PFSK-1 (cell line): ENCODE results near the gene KIAA1549.

Experiments
- FOXP2 ChIP-seq: optimal IDR thresholded peaks from 2 replicates; pipeline ENCODE3; 2011; ENCODE audit warnings: borderline replicate concordance, control low read depth, inconsistent platforms; ENCODE audit not compliant: insufficient read depth; ENCODE audit errors: extremely low read length, extremely low read depth
- POLR2AphosphoS5 ChIP-seq: IDR thresholded peaks from 2 replicates; pipeline ENCODE4 v1.6.1; 2012; ENCODE audit warnings: low read depth, mild to moderate bottlenecking, control low read depth, low read length, moderate library complexity
- SIN3A ChIP-seq: IDR thresholded peaks from 2 replicates; pipeline ENCODE4 v1.6.1; 2012; ENCODE audit warnings: mild to moderate bottlenecking, low read length, moderate library complexity, borderline replicate concordance; ENCODE audit not compliant: insufficient read depth
- TAF1 ChIP-seq: IDR thresholded peaks from 2 replicates; pipeline ENCODE4 v1.6.1; 2012; ENCODE audit warnings: low read length, control low read depth, borderline replicate concordance; ENCODE audit not compliant: insufficient read depth
- TF ChIP-seq, protein P1 (sequence below), 2 experiments: IDR thresholded peaks; 2 replicates each; pipeline versions ENCODE4 v1.6.1 to v1.8.0; 2011 to 2012; ENCODE audit warnings: low read depth in 2 of 2, low read length in 2 of 2, control low read depth in 1 of 2, inconsistent platforms in 1 of 2, mild to moderate bottlenecking in 1 of 2, moderate library complexity in 1 of 2; ENCODE audit not compliant: insufficient read depth in 1 of 2

Gene KIAA1549

DNA sequence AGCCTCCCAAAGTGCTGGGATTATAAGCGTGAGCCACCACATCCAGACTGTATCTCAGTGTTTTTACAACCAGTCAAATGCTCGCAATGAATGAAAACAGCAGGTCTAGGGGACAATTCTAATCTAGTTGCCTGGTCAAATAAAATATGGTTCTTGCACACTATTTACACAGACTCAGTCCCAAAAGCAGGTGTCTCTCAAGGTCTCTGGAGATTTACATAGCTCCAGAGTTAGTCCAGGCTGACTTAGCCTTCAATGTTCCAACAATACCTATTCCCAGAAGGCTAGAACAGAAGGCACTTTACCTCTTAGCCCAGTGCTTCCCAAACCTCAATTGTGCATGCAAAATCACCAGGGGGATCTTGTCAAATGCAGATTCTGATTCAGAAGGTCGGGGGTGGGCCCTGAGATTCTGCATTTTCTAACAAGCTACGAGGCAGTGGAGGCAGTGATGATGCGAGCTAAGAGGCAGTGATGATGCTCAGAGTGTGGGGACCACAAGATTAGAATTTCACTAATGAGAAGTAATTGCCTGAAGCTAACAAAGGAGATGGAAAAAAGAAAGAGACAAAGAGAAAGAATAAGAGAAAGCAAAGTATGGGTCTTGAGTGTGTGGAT, 6.4 kb downstream of the KIAA1549 start:
- TF ChIP-seq SIN3A = no peak
- no peak for TF ChIP-seq POLR2AphosphoS5
- no peak for TF ChIP-seq TAF1
- TF ChIP-seq, protein P1, sequence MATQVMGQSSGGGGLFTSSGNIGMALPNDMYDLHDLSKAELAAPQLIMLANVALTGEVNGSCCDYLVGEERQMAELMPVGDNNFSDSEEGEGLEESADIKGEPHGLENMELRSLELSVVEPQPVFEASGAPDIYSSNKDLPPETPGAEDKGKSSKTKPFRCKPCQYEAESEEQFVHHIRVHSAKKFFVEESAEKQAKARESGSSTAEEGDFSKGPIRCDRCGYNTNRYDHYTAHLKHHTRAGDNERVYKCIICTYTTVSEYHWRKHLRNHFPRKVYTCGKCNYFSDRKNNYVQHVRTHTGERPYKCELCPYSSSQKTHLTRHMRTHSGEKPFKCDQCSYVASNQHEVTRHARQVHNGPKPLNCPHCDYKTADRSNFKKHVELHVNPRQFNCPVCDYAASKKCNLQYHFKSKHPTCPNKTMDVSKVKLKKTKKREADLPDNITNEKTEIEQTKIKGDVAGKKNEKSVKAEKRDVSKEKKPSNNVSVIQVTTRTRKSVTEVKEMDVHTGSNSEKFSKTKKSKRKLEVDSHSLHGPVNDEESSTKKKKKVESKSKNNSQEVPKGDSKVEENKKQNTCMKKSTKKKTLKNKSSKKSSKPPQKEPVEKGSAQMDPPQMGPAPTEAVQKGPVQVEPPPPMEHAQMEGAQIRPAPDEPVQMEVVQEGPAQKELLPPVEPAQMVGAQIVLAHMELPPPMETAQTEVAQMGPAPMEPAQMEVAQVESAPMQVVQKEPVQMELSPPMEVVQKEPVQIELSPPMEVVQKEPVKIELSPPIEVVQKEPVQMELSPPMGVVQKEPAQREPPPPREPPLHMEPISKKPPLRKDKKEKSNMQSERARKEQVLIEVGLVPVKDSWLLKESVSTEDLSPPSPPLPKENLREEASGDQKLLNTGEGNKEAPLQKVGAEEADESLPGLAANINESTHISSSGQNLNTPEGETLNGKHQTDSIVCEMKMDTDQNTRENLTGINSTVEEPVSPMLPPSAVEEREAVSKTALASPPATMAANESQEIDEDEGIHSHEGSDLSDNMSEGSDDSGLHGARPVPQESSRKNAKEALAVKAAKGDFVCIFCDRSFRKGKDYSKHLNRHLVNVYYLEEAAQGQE (IDR thresholded peaks at IDR 0.05; ENCODE audit: insufficient read depth in 1 of 2, low read depth in 2 of 2, low read length in 2 of 2) = no peak
- no peak for TF ChIP-seq FOXP2

DNA sequence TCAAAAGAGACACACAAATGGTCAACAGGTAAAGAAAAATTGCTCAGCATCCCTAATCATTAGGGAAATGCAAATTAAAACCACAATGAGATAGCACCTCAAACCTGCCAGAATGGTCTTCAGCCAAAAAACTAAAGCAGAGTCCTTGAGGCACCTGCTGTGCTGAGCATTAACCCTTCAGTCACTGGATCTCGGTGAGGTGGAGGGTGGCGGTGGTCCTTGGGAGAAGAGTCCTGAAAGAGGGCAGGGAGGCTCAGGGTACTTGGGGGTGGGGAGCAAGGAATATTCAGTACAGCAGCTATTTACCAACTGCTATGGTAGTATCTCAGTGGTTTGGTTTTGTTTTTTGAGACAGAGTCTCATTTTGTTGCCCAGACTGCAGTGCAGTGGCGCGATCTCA, 7.1 kb downstream of the KIAA1549 start:
- TF ChIP-seq TAF1 = no peak
- no peak for TF ChIP-seq FOXP2
- no peak for TF ChIP-seq SIN3A
- TF ChIP-seq, protein P1 (IDR thresholded peaks at IDR 0.05; ENCODE audit: insufficient read depth in 1 of 2, low read depth in 2 of 2, low read length in 2 of 2) = no peak
- TF ChIP-seq POLR2AphosphoS5 = no peak

DNA sequence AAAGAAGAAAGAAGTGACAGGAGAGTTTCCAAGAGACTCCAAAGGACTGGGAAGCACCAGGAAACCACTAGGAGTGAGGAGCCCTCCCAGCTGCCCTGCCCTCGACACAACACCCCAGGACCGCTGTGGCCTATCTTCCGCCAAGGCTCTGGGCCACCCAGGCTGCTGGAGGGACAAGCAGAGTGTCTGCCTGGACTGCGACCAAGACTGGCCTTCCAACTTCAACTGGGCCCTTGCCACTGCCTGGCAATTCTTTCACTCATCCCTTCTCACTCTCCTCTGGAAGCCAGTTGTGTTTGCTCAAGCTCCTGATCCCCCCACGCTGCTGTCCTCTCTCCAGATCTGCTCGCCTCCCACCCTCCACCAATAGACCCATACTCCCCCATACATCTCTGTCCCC, 10.2 kb downstream of the KIAA1549 start:
- TF ChIP-seq FOXP2 = no peak

DNA sequence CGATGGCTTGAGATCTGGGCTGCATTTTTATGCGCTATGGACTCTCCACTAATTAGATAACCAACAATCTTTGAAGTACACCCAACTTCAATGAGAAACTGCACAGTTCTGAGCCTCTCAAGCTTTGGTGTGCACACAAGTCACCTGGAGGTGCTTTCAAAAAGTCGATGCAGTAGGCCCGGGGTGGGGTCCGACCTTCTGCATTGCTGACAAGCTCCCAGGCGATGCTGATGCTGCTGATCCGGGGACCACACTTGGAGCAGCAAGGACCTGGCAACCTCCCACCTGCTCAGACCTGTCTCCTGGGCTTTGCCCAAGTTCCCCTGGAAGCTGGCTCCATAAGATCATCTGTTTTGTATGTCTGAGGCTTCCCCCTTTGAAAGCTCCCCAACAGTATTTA, 10.7 kb downstream of the KIAA1549 start:
- TF ChIP-seq TAF1 = no peak
- no peak for TF ChIP-seq SIN3A
- TF ChIP-seq POLR2AphosphoS5 = no peak
- TF ChIP-seq, protein P1 (IDR thresholded peaks at IDR 0.05; ENCODE audit: insufficient read depth in 1 of 2, low read depth in 2 of 2, low read length in 2 of 2) = no peak
- TF ChIP-seq FOXP2 = no peak

DNA sequence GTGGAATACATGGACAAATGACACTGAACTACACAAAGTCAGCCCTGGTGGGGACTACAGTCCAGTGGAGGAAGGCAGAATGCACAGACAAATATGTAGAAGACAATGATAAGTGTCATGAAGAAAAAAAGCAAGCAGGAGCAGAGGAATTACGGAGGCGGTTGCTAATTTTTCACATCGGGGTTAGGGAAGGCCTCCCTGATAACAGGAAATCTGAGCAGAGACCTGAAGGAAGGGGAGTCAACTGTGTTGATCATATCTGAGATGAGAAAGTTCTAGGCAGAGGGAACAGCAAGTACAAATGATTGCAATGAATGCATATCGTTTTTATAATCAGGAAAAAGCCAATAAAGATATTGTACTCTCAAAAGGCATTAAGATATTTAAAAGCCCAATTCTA, 14.0 kb downstream of the KIAA1549 start:
- TF ChIP-seq POLR2AphosphoS5 (no peak), SIN3A (no peak), FOXP2 (no peak), TAF1 (no peak)
- TF ChIP-seq, protein P1 (IDR thresholded peaks at IDR 0.05; ENCODE audit: insufficient read depth in 1 of 2, low read depth in 2 of 2, low read length in 2 of 2) = no peak
